GM12873 (cell line): Measurements from ENCODE around the gene BGN.

ENCODE experiments used
- TF ChIP-seq, protein P1 (sequence below): IDR thresholded peaks from 2 replicates; pipeline ENCODE4 v1.5.1; 2012; ENCODE audit warnings: low read depth, mild to moderate bottlenecking, moderate library complexity, low read length, control low read depth; ENCODE audit not compliant: insufficient read depth; ENCODE audit errors: missing control alignments

Gene BGN

GRCh38 chrX:153448556-153449367 lies 46.0 kb upstream of the BGN start:
- TF ChIP-seq, protein P1, sequence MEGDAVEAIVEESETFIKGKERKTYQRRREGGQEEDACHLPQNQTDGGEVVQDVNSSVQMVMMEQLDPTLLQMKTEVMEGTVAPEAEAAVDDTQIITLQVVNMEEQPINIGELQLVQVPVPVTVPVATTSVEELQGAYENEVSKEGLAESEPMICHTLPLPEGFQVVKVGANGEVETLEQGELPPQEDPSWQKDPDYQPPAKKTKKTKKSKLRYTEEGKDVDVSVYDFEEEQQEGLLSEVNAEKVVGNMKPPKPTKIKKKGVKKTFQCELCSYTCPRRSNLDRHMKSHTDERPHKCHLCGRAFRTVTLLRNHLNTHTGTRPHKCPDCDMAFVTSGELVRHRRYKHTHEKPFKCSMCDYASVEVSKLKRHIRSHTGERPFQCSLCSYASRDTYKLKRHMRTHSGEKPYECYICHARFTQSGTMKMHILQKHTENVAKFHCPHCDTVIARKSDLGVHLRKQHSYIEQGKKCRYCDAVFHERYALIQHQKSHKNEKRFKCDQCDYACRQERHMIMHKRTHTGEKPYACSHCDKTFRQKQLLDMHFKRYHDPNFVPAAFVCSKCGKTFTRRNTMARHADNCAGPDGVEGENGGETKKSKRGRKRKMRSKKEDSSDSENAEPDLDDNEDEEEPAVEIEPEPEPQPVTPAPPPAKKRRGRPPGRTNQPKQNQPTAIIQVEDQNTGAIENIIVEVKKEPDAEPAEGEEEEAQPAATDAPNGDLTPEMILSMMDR, result no peak

DNA sequence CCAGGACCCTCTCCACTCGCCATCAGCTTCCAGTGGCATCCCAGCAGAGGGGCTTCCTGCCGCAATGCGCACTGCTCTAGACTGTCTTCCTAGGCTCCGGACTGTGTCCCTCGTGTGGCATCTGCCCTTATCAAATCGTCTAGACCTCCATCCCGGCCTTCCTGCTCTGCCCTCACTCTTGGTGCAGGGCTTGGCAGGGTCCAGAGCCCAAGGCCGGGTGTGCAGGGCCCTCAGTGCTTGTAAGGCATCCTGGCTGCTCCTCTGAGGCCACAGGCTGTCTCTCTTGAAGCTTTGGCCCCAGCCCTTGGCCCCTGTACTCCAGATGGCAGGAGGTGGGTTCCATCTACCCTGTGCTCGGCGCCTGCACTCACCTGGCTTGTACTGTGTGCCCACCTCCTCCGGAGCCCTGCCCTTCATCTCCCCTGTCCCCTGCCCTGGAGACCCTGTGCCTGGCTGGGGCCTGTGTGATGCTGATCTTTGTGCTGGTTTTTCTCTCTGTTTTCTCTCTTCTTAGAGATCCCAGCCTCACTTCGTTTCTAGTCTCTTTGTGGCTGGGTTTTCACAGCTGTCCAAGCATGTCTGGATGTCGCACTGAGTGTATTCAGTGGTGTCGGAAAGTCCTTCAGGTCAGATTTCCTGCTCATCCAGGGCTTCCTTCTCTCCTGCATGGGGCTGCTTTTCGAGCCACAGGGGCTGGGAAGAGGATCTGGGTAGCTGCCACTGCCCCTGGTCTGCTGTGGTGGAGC lies 45.2 kb upstream of the BGN start:
- TF ChIP-seq, protein P1, result no peak

GRCh38 chrX:153450114-153450948 lies 44.4 kb upstream of the BGN start:
- TF ChIP-seq, protein P1, result no peak

GRCh38 chrX:153450949-153451277 lies 43.9 kb upstream of the BGN start:
- TF ChIP-seq, protein P1, result no peak

DNA sequence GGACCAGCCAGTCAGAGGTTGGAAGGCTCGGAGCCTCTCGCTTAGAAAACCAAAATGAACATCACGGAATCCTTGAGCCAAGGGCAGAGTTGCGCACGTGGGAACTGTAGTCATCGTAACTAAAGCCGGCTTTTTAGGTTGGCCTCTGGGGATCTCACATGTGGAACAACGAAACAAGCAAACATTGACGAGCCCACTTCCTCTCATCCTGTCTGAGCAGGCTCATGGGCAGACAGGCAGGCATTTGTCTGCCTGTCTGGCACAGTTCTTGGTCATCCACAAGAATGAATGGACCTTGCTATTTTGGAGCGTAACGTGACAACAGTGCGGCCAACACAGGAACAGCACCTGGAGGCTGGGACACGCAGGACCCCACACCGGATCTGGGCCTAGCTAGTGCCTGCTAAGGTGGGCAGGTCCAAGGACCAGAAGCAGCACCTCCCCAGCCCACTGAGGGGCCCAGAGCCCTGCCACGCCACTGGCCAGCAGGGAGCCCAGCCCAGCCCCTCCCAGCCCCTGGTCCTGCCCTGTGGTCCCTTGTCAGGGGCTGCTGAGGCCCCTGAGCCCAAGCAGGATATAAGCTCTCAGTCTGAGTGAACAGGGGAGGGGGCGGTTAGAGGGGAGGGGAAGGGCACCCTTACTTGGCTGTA lies 39.8 kb upstream of the BGN start:
- TF ChIP-seq, protein P1, result no peak

DNA sequence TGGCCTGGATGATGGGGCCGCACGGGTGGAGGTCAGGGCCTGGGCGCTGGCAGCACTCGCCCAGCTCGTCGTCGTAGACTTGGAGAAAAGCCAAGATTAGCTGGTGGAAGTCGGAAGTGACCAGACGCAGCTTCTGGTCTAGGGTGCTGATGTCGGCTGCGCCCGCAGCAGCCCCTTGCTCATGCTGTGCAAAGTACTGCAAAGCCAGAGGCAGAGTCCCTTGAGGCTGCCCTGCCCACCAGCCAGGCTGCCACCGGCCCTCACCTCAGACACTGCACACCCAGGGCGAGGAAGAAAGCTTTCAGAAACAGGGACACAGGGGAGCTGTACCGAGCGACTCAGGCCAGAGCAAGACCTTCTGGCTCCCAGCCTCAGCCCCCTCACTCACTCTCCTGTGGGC lies 39.2 kb upstream of the BGN start:
- TF ChIP-seq, protein P1, result no peak

GRCh38 chrX:153456161-153456560 lies 38.6 kb upstream of the BGN start:
- TF ChIP-seq, protein P1, result no peak
